SW 1271 (cell line): ENCODE data around the gene ANKMY2.
A peak's percentile ranks its signal among the peaks of the same experiment; 100 is the strongest.
"Not testable (repeated sequence)": the region's sequence is repeated elsewhere in the genome, so short reads cannot be mapped to it uniquely, and the experiment has no call there.

Source experiments
- DNase-seq, 2 experiments: peaks; one replicate each; lab custom pipeline; 2025; lab: John Stamatoyannopoulos, UW

Gene ANKMY2

GRCh38 chr7:16626388-16626787 lies 19.2 kb downstream of the ANKMY2 start:
- DNase-seq = no peak

GRCh38 chr7:16619979-16620408 lies 25.6 kb downstream of the ANKMY2 start:
- no peak for DNase-seq

GRCh38 chr7:16616542-16616941 lies 29.0 kb downstream of the ANKMY2 start:
- no peak for DNase-seq

GRCh38 chr7:16616122-16616521 lies 29.4 kb downstream of the ANKMY2 start:
- DNase-seq = no peak

- no peak for DNase-seq
Measured at GRCh38 chr7:16615228-16615627, 30.3 kb downstream of the ANKMY2 start.

GRCh38 chr7:16611711-16612110 lies 33.8 kb downstream of the ANKMY2 start:
- DNase-seq = no peak

- no peak for DNase-seq
Measured at GRCh38 chr7:16609842-16610450, 35.6 kb downstream of the ANKMY2 start.

GRCh38 chr7:16606704-16607103 lies 38.9 kb downstream of the ANKMY2 start:
- DNase-seq = no peak

GRCh38 chr7:16604054-16604453 lies 41.5 kb downstream of the ANKMY2 start:
- peak in 1 of 2 experiments; percentile 22 for DNase-seq

- DNase-seq = no peak
Measured at GRCh38 chr7:16603633-16604032, 41.9 kb downstream of the ANKMY2 start.

- DNase-seq = no peak
Measured at GRCh38 chr7:16599860-16600259, 45.7 kb downstream of the ANKMY2 start.

- DNase-seq = no peak
Measured at GRCh38 chr7:16598015-16598414, 47.5 kb downstream of the ANKMY2 start.

GRCh38 chr7:16595596-16595995 lies 50.0 kb downstream of the ANKMY2 start:
- DNase-seq = not testable (repeated sequence)

- no peak for DNase-seq
Measured at GRCh38 chr7:16594676-16595075, 50.9 kb downstream of the ANKMY2 start.

GRCh38 chr7:16594061-16594460 lies 51.5 kb downstream of the ANKMY2 start:
- no peak for DNase-seq

GRCh38 chr7:16592395-16592794 lies 53.2 kb downstream of the ANKMY2 start:
- DNase-seq = no peak

- no peak for DNase-seq
Measured at GRCh38 chr7:16590424-16590823, 55.1 kb downstream of the ANKMY2 start.

GRCh38 chr7:16589881-16590280 lies 55.7 kb downstream of the ANKMY2 start:
- no peak for DNase-seq

- no peak for DNase-seq
Measured at GRCh38 chr7:16587790-16588189, 57.8 kb downstream of the ANKMY2 start.

- no peak for DNase-seq
Measured at GRCh38 chr7:16587129-16587528, 58.4 kb downstream of the ANKMY2 start.

GRCh38 chr7:16586081-16586874 lies 59.3 kb downstream of the ANKMY2 start:
- DNase-seq = no peak

GRCh38 chr7:16585540-16585939 lies 60.0 kb downstream of the ANKMY2 start:
- no peak for DNase-seq

GRCh38 chr7:16583834-16584233 lies 61.7 kb downstream of the ANKMY2 start:
- DNase-seq = no peak

- no peak for DNase-seq
Measured at GRCh38 chr7:16581286-16581685, 64.3 kb downstream of the ANKMY2 start.
